Gastrocnemius medialis (tissue), 4 donors: ENCODE data around the gene IGF2BP3. TPM values are rescaled to one million over a fixed set of nuclear protein-coding genes. Genes with fewer than 3 reads are reported as not detected.

Experiments
- ATAC-seq, 2 donors: fragments of 150-250 bp; one replicate each; pipeline ENCODE4 v1.9.1; 2016
- DNase-seq, 2 donors: peaks; one replicate each; pipeline ENCODE4 v3.0.0-alpha.2; 2019
- H3K27ac ChIP-seq, 4 donors: fragments of 200-600 bp; sonication (generic); 1 replicate in 1 of 4; 2 replicates in 3 of 4; pipeline ENCODE4 v1.5.1; 2016 to 2018; ENCODE audit warnings: mild to moderate bottlenecking in 2 of 4, moderate library complexity in 1 of 4
- H3K27me3 ChIP-seq, 3 donors: fragments of 200-600 bp; sonication (generic) in 2 of 3; 1 replicate in 1 of 3; 2 replicates in 2 of 3; pipeline versions ENCODE4 v1.5.1 to v1.6.0; 2016 to 2019; ENCODE audit warnings: mild to moderate bottlenecking in 1 of 3, moderate library complexity in 1 of 3
- H3K36me3 ChIP-seq, 2 donors: fragments of 200-600 bp; sonication (generic) in 1 of 2; one replicate each; pipeline ENCODE4 v1.5.1; 2017 to 2018
- H3K4me1 ChIP-seq, 2 donors: fragments of 200-600 bp; sonication (generic) in 1 of 2; one replicate each; pipeline ENCODE4 v1.5.1; 2016 to 2017; ENCODE audit warnings: mild to moderate bottlenecking in 2 of 2
- H3K4me3 ChIP-seq, 4 donors: fragments of 200-600 bp; sonication (generic) in 3 of 4; 1 replicate in 1 of 4; 2 replicates in 3 of 4; pipeline ENCODE4 v1.5.1; 2016 to 2019; ENCODE audit warnings: mild to moderate bottlenecking in 2 of 4
- H3K9me3 ChIP-seq, 3 donors: fragments of 200-600 bp; sonication (generic) in 2 of 3; 1 replicate in 1 of 3; 2 replicates in 2 of 3; pipeline ENCODE4 v1.5.1; 2016 to 2019
- POLR2A ChIP-seq, 2 donors: fragments of 450-650 bp; IDR thresholded peaks; one replicate each; pipeline ENCODE4 v1.6.1; 2017; ENCODE audit warnings: antibody characterized with exemption in 2 of 2, mild to moderate bottlenecking in 2 of 2, moderate library complexity in 2 of 2
- in situ Hi-C, 4 donors: fragments of 200-750 bp; cut with MboI; loops; one replicate each; pipeline versions ENCODE4 v1.15.0 to v1.8.0; 2017; ENCODE audit warnings: low sequenced_read_pairs in 4 of 4
- intact Hi-C: fragments of 100-400 bp; cut with DNase I; formaldehyde crosslinking; loops from one replicate; pipeline ENCODE4 v1.15.1; 2023; ENCODE audit warnings: low total_unique reads
- total RNA-seq, 4 donors: library from RNA; depleted of rRNA; stranded (reverse); fragments of >200 nt; gene quantifications; one replicate each; pipeline versions ENCODE4 v1.1.0 to v1.2.3, GENCODE V29; 2016
- TF ChIP-seq, protein P1 (sequence below), 5 experiments: fragments of 450-650 bp in 3 of 5; fragments of 200-600 bp in 2 of 5; sonication (generic) in 2 of 5; IDR thresholded peaks in 4 of 5; conservative IDR thresholded peaks in 1 of 5; 1 replicate in 4 of 5; 2 replicates in 1 of 5; pipeline ENCODE4 v1.5.1; 2016 to 2019; ENCODE audit warnings: antibody characterized with exemption in 5 of 5, mild to moderate bottlenecking in 3 of 5, moderate library complexity in 3 of 5

Gene IGF2BP3
- total RNA-seq, 4 donors from 2014 or later = 0.51 TPM; not detected in 3

DNA sequence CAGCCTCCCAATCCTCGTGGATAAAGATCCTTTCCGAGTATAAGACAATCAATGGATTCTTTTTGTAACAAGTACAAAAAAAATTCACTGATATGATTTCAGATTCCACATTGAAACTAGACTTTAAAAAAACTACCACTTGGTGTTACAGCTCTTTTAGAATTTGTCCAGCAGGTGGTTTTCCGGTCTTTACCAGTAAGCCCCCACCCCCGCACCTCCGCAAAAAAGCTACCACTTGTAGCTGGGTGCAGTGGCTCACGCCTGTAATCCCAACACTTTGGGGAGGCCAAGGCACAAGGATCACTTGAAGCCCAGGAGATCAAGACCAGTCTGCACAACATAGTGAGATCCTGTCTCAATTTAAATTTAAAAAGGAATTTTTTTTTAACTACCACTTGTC lies 19.8 kb downstream of the IGF2BP3 start:
- Histone ChIP-seq H3K27ac (no peak overlapping the region), H3K4me1 (no peaks in the 10 kb centered on the region), H3K36me3 (no peaks in the 10 kb centered on the region), H3K4me3 (no peak overlapping the region), H3K27me3 (peaks cover 7 to 12% (median 9%) of the 10 kb centered on the region in 3 donors), H3K9me3 (no peaks in the 10 kb centered on the region)
- DNase-seq (no peak), ATAC-seq (no peak)
- TF ChIP-seq, protein P1, sequence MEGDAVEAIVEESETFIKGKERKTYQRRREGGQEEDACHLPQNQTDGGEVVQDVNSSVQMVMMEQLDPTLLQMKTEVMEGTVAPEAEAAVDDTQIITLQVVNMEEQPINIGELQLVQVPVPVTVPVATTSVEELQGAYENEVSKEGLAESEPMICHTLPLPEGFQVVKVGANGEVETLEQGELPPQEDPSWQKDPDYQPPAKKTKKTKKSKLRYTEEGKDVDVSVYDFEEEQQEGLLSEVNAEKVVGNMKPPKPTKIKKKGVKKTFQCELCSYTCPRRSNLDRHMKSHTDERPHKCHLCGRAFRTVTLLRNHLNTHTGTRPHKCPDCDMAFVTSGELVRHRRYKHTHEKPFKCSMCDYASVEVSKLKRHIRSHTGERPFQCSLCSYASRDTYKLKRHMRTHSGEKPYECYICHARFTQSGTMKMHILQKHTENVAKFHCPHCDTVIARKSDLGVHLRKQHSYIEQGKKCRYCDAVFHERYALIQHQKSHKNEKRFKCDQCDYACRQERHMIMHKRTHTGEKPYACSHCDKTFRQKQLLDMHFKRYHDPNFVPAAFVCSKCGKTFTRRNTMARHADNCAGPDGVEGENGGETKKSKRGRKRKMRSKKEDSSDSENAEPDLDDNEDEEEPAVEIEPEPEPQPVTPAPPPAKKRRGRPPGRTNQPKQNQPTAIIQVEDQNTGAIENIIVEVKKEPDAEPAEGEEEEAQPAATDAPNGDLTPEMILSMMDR (IDR thresholded peaks at IDR 0.05 in 4 of 5, conservative IDR thresholded peaks at IDR 0.05 in 1 of 5) = no peak
- no peak for TF ChIP-seq POLR2A (IDR thresholded peaks at IDR 0.05)
- intact Hi-C loops = no loop called here
- in situ Hi-C loops = loop anchor here in 1 of 4 donors (10.0 kb wide), 1 partner anchor 186 kb away; no protein-coding TSS in a partner anchor

DNA sequence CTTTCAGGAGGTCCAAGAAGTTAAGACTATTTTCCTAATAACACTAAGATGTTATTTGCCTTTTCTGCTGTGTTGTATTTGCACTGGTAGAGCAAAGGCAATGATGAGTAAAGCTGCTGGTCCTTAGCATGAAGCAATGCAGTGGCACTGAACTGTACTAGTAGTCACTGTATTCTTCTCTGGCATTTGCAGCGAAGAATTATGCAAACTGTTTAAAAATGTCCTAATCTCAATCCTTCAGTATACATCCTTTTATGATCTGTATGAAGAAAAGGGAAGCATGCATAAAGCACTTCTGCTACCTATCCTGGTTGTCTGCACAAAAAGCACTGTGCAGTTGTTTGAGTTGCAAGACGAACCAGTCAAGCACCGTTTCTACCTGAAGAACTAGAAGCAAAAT lies 20.4 kb downstream of the IGF2BP3 start:
- ATAC-seq = no peak
- no peaks in the 10 kb centered on the region for H3K9me3 ChIP-seq
- in situ Hi-C loops (loop anchor here in 1 of 4 donors (10.0 kb wide), 1 partner anchor 185 kb away; no protein-coding TSS in a partner anchor), intact Hi-C loops (no loop called here)
- no peak for DNase-seq
- H3K27me3 ChIP-seq = peaks cover 4 to 12% (median 7%) of the 10 kb centered on the region in 3 donors
- no peak for TF ChIP-seq POLR2A (IDR thresholded peaks at IDR 0.05)
- TF ChIP-seq, protein P1 (IDR thresholded peaks at IDR 0.05 in 4 of 5, conservative IDR thresholded peaks at IDR 0.05 in 1 of 5) = no peak
- no peaks in the 10 kb centered on the region for H3K4me1 ChIP-seq
- H3K36me3 ChIP-seq = no peaks in the 10 kb centered on the region
- H3K4me3 ChIP-seq = no peak overlapping the region
- no peak overlapping the region for H3K27ac ChIP-seq

DNA sequence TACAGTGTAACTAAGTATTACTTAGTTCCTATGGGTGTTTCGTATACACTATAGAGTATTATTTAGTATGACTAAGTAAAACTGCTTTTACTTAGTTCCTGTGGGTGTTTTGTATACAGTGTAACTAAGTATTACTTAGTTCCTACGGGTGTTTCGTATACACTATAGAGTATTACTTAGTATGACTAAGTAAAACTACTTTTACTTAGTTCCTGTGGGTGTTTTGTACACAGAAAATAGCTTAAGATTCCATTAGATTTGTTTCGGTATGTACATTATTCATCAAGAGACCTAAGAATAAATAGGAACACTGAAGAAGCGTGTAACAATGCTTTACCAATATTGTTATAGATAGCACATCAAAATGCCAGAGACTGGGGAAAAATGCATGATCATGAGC lies 25.0 kb downstream of the IGF2BP3 start:
- DNase-seq = no peak
- Histone ChIP-seq H3K36me3 (no peaks in the 10 kb centered on the region), H3K4me3 (no peak overlapping the region), H3K27ac (no peak overlapping the region), H3K9me3 (no peaks in the 10 kb centered on the region), H3K27me3 (no peaks in the 10 kb centered on the region), H3K4me1 (no peaks in the 10 kb centered on the region)
- no peak for ATAC-seq
- intact Hi-C loops (no loop called here), in situ Hi-C loops (no loop called here)
- TF ChIP-seq, protein P1 (IDR thresholded peaks at IDR 0.05 in 4 of 5, conservative IDR thresholded peaks at IDR 0.05 in 1 of 5) = no peak
- no peak for TF ChIP-seq POLR2A (IDR thresholded peaks at IDR 0.05)

DNA sequence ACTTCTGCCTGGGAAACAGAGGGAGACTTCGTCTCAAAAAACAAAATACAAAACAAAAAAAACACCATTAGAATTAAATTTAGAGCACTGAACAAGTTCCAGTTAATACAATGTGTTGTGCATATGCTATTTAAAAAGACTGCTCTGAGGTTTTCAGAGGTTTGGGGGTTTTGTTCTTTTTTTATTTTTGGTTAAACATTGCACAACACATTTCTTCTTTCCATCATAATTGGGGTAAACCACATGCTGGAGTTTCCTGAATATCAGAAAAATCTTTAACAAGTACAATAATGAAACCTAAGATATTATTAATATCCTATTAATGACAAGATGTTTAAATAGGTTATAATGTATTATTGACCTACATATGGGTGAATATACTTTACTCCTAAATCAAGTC lies 26.3 kb downstream of the IGF2BP3 start:
- intact Hi-C loops (no loop called here), in situ Hi-C loops (no loop called here)
- TF ChIP-seq POLR2A (IDR thresholded peaks at IDR 0.05) = no peak
- TF ChIP-seq, protein P1 (IDR thresholded peaks at IDR 0.05 in 4 of 5, conservative IDR thresholded peaks at IDR 0.05 in 1 of 5) = no peak
- Histone ChIP-seq H3K4me3 (no peak overlapping the region), H3K9me3 (no peaks in the 10 kb centered on the region), H3K27ac (no peak overlapping the region), H3K4me1 (no peaks in the 10 kb centered on the region), H3K36me3 (no peaks in the 10 kb centered on the region), H3K27me3 (no peaks in the 10 kb centered on the region)
- DNase-seq (no peak), ATAC-seq (no peak)

DNA sequence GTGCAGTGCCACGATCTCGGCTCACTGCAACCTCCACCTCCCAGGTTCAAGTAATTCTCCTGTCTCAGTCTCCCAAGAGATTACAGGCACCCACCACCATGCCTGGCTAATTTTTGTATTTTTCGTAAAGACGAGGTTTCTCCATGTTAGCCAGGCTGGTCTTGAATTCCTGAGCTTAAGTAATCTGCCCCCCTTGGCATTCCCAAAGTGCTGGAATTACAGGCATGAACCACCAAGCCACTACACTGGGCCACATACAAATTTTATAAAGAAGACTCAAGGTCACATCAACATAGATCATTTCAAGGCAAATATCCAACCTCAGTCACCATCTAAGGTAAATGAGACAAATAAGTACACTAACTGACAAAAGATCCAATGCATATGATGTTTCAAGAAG lies 32.1 kb downstream of the IGF2BP3 start:
- Histone ChIP-seq H3K4me1 (no peaks in the 10 kb centered on the region), H3K27me3 (no peaks in the 10 kb centered on the region), H3K27ac (no peak overlapping the region), H3K4me3 (no peak overlapping the region), H3K9me3 (no peaks in the 10 kb centered on the region), H3K36me3 (no peaks in the 10 kb centered on the region)
- no peak for ATAC-seq
- in situ Hi-C loops = no loop called here
- intact Hi-C loops = no loop called here
- DNase-seq = no peak
- no peak for TF ChIP-seq POLR2A (IDR thresholded peaks at IDR 0.05)
- TF ChIP-seq, protein P1 (IDR thresholded peaks at IDR 0.05 in 4 of 5, conservative IDR thresholded peaks at IDR 0.05 in 1 of 5) = no peak
